K562 (cell line): Measurements from ENCODE around the gene RAP1GAP2.

Source experiments
- ILK ChIP-seq: fragments of 450-650 bp; IDR thresholded peaks from 2 replicates; pipeline ENCODE4 v1.6.1; 2016; ENCODE audit warnings: missing genetic modification characterization, low read depth, mild to moderate bottlenecking, missing compliant biosample characterization, moderate library complexity, borderline replicate concordance
- KDM2B ChIP-seq: fragments of 250-450 bp; sonication (Bioruptor Pico); IDR thresholded peaks from 2 replicates; pipeline ENCODE4 v1.8.0; 2021; ENCODE audit warnings: mild to moderate bottlenecking, moderate library complexity
- PATZ1 ChIP-seq: fragments of 250-450 bp; sonication (Bioruptor Pico); IDR thresholded peaks from 2 replicates; pipeline ENCODE4 v1.5.0; 2020; ENCODE audit warnings: mild to moderate bottlenecking, borderline replicate concordance
- RNF2 ChIP-seq: sonication (generic); IDR thresholded peaks from 2 replicates; pipeline ENCODE4 v1.6.1; 2016

GRCh38 chr17:2815781-2816185, 19.5 kb downstream of the RAP1GAP2 start:
- TF ChIP-seq RNF2, result no peak
- no peak for TF ChIP-seq PATZ1 (CRISPR knock-in tag)
- no peak for TF ChIP-seq ILK
- no peak for TF ChIP-seq KDM2B
